Measurements from ENCODE around the gene TSEN34. TPM values are rescaled to one million over a fixed set of nuclear protein-coding genes. Genes with fewer than 3 reads are reported as not detected.
"Not testable (repeated sequence)": the region's sequence is repeated elsewhere in the genome, so short reads cannot be mapped to it uniquely, and the experiment has no call there.

The TSEN34 gene
- total RNA-seq, 2 experiments from 2014 or later, result 8.4 to 8.6 TPM

DNA sequence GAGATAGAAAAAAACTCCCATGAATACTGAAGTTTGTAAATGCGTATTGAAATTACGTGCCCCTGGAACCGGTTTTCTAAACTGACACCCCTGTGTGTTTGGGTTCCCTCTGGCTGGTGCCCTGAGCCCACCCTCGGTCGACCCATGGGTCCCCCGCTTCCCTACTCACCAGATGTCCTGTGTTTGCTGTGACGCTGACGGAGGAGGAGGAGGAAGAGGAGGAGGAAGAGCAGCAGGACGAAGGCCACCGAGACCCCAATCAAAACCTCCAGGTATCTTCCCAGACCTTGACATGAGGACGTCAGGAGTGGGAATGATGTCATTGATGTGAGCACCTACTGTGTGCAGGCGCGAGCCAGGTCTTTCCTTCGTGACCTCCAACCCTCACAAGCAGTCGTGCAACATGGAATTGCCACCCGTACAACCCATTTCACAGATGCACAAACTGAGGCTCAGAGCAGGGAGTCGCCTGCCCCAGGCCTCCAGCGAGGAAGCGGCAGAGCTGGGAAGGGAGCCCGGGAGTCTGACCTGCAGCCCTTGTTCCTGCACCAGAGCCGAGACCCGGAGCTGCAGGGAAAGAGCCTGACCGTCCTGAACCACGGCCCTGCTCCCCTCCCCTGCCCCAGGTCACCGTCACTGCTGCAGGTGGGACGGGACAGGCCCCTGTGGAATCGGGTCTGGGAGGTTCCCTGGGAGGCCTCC, 28.0 kb downstream of the TSEN34 start:
- H3K4me1 ChIP-seq (ENCODE audit: insufficient read depth, low read length), result peaks cover 8% of the 10 kb centered on the region

DNA sequence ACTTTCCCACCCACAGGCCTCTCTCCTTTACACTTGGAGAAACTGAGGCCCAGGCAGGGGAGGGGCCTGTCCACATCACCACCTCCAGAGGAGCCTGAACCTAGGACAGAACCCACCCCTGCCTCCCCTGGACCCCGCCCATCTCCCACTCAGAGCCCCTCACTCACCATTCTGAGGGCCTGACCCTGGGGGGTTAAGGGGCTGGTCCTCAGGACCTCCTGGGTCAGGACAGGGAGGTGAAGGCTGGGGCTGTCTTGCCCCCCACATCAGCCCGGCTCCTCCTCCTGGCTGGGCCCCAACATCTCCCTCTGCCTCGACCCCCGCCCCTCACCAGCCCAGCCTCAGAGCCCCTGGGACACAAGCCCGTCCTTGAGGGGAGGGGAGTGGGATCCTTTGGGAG, 28.6 kb downstream of the TSEN34 start:
- H3K4me3 ChIP-seq (ENCODE audit: low read length); H3K9me3 Mint-ChIP-seq; H3K4me1 Mint-ChIP-seq (ENCODE audit: low read depth); DNase-seq; POLR2A ChIA-PET; H3K27ac ChIP-seq (ENCODE audit: low read depth in 1 of 2, low read length in 2 of 2); H3K27me3 Mint-ChIP-seq; H3K4me1 ChIP-seq (ENCODE audit: insufficient read depth, low read length); H3K36me3 ChIP-seq (ENCODE audit: insufficient read depth, low read length); H3K27me3 ChIP-seq (ENCODE audit: control insufficient read depth in 1 of 2, insufficient read depth in 2 of 2, low read length in 2 of 2); H3K27ac Mint-ChIP-seq; H3K9me3 ChIP-seq (ENCODE audit: control insufficient read depth in 1 of 2, insufficient read depth in 1 of 2, low read length in 2 of 2); H3K36me3 Mint-ChIP-seq (ENCODE audit: low read depth); intact Hi-C loops (cut with DNase I, micrococcal nuclease); H3K4me3 Mint-ChIP-seq; ATAC-seq (ENCODE audit: poor library complexity); CTCF ChIA-PET: not testable (repeated sequence)

More for the DNA sequence above, 28.0 kb downstream of the TSEN34 start:
- Histone ChIP-seq H3K9me3 (ENCODE audit: control insufficient read depth in 1 of 2, insufficient read depth in 1 of 2, low read length in 2 of 2) (no peaks in the 10 kb centered on the region), H3K27ac (ENCODE audit: low read depth in 1 of 2, low read length in 2 of 2) (no peak overlapping the region), H3K27me3 (ENCODE audit: control insufficient read depth in 1 of 2, insufficient read depth in 2 of 2, low read length in 2 of 2) (peaks cover 0 to 2% of the 10 kb centered on the region in 2 experiments), H3K4me3 (ENCODE audit: low read length) (no peak overlapping the region), H3K36me3 (ENCODE audit: insufficient read depth, low read length) (no peaks in the 10 kb centered on the region)
- CTCF ChIA-PET, result no interaction called here
- H3K27me3 Mint-ChIP-seq, result peaks cover 3% of the 10 kb centered on the region
- H3K4me3 Mint-ChIP-seq, result no peak overlapping the region
- H3K36me3 Mint-ChIP-seq (ENCODE audit: low read depth), result no peaks in the 10 kb centered on the region
- DNase-seq, result no peak
- H3K4me1 Mint-ChIP-seq (ENCODE audit: low read depth), result no peaks in the 10 kb centered on the region
- no peak overlapping the region for H3K27ac Mint-ChIP-seq
- intact Hi-C loops (cut with DNase I, micrococcal nuclease), result no loop called here
- TF ChIP-seq, protein P1, sequence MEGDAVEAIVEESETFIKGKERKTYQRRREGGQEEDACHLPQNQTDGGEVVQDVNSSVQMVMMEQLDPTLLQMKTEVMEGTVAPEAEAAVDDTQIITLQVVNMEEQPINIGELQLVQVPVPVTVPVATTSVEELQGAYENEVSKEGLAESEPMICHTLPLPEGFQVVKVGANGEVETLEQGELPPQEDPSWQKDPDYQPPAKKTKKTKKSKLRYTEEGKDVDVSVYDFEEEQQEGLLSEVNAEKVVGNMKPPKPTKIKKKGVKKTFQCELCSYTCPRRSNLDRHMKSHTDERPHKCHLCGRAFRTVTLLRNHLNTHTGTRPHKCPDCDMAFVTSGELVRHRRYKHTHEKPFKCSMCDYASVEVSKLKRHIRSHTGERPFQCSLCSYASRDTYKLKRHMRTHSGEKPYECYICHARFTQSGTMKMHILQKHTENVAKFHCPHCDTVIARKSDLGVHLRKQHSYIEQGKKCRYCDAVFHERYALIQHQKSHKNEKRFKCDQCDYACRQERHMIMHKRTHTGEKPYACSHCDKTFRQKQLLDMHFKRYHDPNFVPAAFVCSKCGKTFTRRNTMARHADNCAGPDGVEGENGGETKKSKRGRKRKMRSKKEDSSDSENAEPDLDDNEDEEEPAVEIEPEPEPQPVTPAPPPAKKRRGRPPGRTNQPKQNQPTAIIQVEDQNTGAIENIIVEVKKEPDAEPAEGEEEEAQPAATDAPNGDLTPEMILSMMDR (IDR thresholded peaks at IDR 0.05), result no peak
- no peaks in the 10 kb centered on the region for H3K9me3 Mint-ChIP-seq
- ATAC-seq (ENCODE audit: poor library complexity), result no peak
- POLR2A ChIA-PET, result no interaction called here

DNA sequence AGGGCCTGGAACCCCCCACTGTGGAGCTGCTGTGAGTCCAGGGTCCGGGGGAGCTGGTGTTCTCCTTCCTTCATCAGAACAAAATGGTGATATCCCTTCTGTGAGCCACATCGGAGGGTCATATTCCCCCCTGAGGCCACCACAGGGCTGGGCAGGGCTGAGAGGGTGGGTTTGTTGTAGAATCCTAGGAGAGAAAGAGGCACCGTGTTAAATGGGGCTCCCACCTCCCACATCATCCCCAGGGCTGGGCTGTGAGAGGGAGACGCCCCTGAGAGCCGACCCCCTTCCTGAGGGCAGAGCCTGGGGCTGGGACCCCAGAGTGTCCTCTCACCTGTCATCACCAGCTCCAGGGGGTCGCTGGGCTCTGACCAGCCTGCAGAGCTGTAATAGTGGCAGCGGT, 30.8 kb downstream of the TSEN34 start:
- H3K36me3 Mint-ChIP-seq (ENCODE audit: low read depth); DNase-seq; H3K4me3 ChIP-seq (ENCODE audit: low read length); H3K4me3 Mint-ChIP-seq; POLR2A ChIA-PET; H3K9me3 Mint-ChIP-seq; H3K27ac Mint-ChIP-seq; H3K27ac ChIP-seq (ENCODE audit: low read depth in 1 of 2, low read length in 2 of 2); H3K36me3 ChIP-seq (ENCODE audit: insufficient read depth, low read length); H3K9me3 ChIP-seq (ENCODE audit: control insufficient read depth in 1 of 2, insufficient read depth in 1 of 2, low read length in 2 of 2); H3K27me3 Mint-ChIP-seq; H3K4me1 Mint-ChIP-seq (ENCODE audit: low read depth); H3K27me3 ChIP-seq (ENCODE audit: control insufficient read depth in 1 of 2, insufficient read depth in 2 of 2, low read length in 2 of 2); ATAC-seq (ENCODE audit: poor library complexity); H3K4me1 ChIP-seq (ENCODE audit: insufficient read depth, low read length); CTCF ChIA-PET: not testable (repeated sequence)
- intact Hi-C loops (cut with DNase I, micrococcal nuclease), result loop anchor here in 1 of 2 experiments (2.0 kb wide), 2 partner anchors 17 to 25 kb away; no protein-coding TSS in a partner anchor

DNA sequence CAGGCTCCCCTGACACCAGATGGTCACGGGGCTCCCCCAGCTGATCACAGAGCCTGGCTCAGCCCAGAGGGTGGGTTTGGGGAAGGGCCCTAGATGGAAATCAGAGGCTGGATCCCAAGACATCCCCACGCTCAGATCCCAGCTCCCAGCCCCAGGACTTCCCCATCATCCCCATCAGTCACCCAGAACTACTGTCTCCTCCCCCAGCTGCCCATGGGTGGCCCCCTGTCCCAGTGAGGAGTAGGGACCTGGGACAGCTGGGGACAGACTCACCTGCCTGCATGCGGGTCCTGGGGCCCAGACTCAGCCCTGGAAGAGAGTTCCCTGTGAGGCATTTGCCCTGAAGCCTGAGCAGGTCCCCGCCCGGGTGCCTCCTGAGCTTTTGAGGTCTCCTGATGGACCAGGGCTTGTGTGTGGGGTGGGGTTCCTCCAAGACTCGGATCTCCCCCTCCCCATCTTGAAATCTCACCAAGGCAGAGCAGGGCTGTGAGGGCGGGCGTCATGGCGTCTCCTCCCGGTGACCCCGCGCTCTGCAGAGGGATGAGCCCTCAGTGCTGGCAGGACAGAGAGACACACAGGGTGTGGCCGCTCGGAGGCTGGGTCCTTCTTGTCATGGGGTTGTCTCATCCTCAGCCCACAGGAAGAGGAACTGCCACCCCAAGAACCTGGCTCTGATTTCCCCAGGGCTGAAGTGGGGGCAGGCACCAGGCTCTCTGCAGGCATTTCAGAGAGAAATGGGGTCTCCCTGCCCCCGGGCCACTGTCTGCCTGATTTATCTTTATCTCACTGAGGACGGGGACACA, 31.6 kb downstream of the TSEN34 start, which contains the start of gene LILRB3:
TSS of gene LILRB3 (minus strand) at position 534 of the 803 bp plus-strand sequence. CDS start at position 503, 31 bp downstream.
- H3K27me3 Mint-ChIP-seq; H3K27me3 ChIP-seq (ENCODE audit: control insufficient read depth in 1 of 2, insufficient read depth in 2 of 2, low read length in 2 of 2); H3K36me3 Mint-ChIP-seq (ENCODE audit: low read depth); H3K27ac ChIP-seq (ENCODE audit: low read depth in 1 of 2, low read length in 2 of 2); H3K4me1 Mint-ChIP-seq (ENCODE audit: low read depth); H3K27ac Mint-ChIP-seq; POLR2A ChIA-PET; H3K9me3 ChIP-seq (ENCODE audit: control insufficient read depth in 1 of 2, insufficient read depth in 1 of 2, low read length in 2 of 2); H3K4me3 Mint-ChIP-seq; H3K36me3 ChIP-seq (ENCODE audit: insufficient read depth, low read length); CTCF ChIA-PET; H3K9me3 Mint-ChIP-seq; H3K4me1 ChIP-seq (ENCODE audit: insufficient read depth, low read length): not testable (repeated sequence)
- intact Hi-C loops (cut with DNase I, micrococcal nuclease), result loop anchor here in 1 of 2 experiments (2.0 kb wide), 2 partner anchors 16 to 24 kb away; no protein-coding TSS in a partner anchor
- ATAC-seq (ENCODE audit: poor library complexity), result peak; percentile 34
- H3K4me3 ChIP-seq (ENCODE audit: low read length), result peak within 1 kb of the TSS; percentile 43
- DNase-seq, result peak in 2 of 14 experiments; percentile 29 to 49

DNA sequence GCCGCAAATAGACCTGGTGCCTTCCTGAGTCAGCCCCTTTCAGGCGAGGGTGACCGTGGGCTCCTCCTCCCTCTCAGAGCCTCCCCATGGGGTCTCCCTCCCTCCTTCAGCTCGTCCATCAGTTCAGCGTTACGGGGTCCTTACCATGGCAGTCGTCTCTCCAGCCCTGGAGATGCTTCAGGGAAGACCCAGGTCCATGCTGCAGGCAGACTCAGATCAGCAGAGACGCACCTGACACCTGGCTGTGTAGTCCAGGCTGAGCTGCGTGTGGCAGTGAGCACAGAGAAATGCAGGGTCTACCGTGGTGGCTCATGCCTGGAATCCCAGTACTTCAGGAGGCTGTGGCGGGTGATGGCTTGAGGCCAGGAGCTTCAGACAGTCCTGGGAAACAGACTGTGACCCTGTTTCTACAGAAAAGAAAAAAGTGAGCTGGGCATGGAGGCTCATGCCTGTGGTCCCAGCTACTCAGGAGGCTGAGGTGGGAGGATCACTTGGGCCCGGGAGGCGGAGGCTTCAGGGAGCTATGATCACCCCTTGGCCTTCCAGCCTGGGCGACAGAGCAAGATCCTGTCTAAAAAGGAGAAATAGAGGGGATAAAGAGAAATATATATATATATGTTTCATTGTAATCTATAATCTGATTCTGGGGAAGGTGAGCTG, 32.3 kb downstream of the TSEN34 start:
- H3K9me3 ChIP-seq (ENCODE audit: control insufficient read depth in 1 of 2, insufficient read depth in 1 of 2, low read length in 2 of 2); H3K27ac ChIP-seq (ENCODE audit: low read depth in 1 of 2, low read length in 2 of 2); CTCF ChIA-PET; H3K36me3 Mint-ChIP-seq (ENCODE audit: low read depth); POLR2A ChIA-PET; H3K27me3 Mint-ChIP-seq; H3K27ac Mint-ChIP-seq; H3K4me1 Mint-ChIP-seq (ENCODE audit: low read depth); H3K4me3 Mint-ChIP-seq; H3K36me3 ChIP-seq (ENCODE audit: insufficient read depth, low read length); ATAC-seq (ENCODE audit: poor library complexity); H3K27me3 ChIP-seq (ENCODE audit: control insufficient read depth in 1 of 2, insufficient read depth in 2 of 2, low read length in 2 of 2); H3K4me1 ChIP-seq (ENCODE audit: insufficient read depth, low read length); DNase-seq; H3K9me3 Mint-ChIP-seq: not testable (repeated sequence)
- intact Hi-C loops (cut with DNase I, micrococcal nuclease), result loop anchor here in 1 of 2 experiments (2.0 kb wide), 2 partner anchors 15 to 23 kb away; no protein-coding TSS in a partner anchor
- peak overlapping the region; percentile 43 for H3K4me3 ChIP-seq (ENCODE audit: low read length)

DNA sequence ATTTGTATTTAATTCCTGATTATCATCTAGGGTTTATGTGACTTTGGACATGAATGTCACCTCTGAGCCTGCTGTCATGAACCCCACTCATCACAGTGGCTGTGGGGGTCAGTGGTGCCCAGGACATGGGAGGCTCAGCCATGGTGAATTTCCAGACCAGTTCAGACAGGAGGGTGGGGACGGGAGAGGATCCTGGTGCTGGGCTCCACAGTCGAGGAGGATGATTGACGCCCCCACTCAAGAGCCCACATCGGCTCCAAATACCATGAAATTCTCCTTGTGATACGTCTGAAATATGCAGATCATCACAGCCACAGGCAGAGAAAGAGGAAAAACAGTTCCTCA, 32.8 kb downstream of the TSEN34 start:
- H3K27ac ChIP-seq (ENCODE audit: low read depth in 1 of 2, low read length in 2 of 2); H3K9me3 Mint-ChIP-seq; H3K36me3 Mint-ChIP-seq (ENCODE audit: low read depth); H3K9me3 ChIP-seq (ENCODE audit: control insufficient read depth in 1 of 2, insufficient read depth in 1 of 2, low read length in 2 of 2); H3K27me3 Mint-ChIP-seq; H3K4me3 ChIP-seq (ENCODE audit: low read length); DNase-seq; H3K27me3 ChIP-seq (ENCODE audit: control insufficient read depth in 1 of 2, insufficient read depth in 2 of 2, low read length in 2 of 2); H3K4me3 Mint-ChIP-seq; H3K4me1 Mint-ChIP-seq (ENCODE audit: low read depth); ATAC-seq (ENCODE audit: poor library complexity); CTCF ChIA-PET; POLR2A ChIA-PET; H3K4me1 ChIP-seq (ENCODE audit: insufficient read depth, low read length); H3K36me3 ChIP-seq (ENCODE audit: insufficient read depth, low read length); H3K27ac Mint-ChIP-seq: not testable (repeated sequence)
- intact Hi-C loops (cut with DNase I, micrococcal nuclease), result loop anchor here in 1 of 2 experiments (2.0 kb wide), 2 partner anchors 15 to 23 kb away; no protein-coding TSS in a partner anchor

All from CD4-positive, alpha-beta T cell (primary cell).